Liver (tissue), 9 donors: ENCODE measurements around the gene TREM2. TPM values are rescaled to one million over a fixed set of nuclear protein-coding genes. Genes with fewer than 3 reads are reported as not detected.

ENCODE experiments used
- DNase-seq: peaks from one replicate; pipeline ENCODE4 v3.0.0-alpha.2; 2017; ENCODE audit warnings: low spot score
- H3K27ac ChIP-seq, 2 donors: one replicate each; pipeline ENCODE4 v1.7.0; 2013; ENCODE audit warnings: inconsistent platforms in 2 of 2, low read length in 2 of 2, control low read depth in 1 of 2, low read depth in 1 of 2, mild to moderate bottlenecking in 1 of 2
- H3K27me3 ChIP-seq, 4 donors: one replicate each; pipeline versions ENCODE4 v1.6.1 to v1.7.0; 2013; ENCODE audit warnings: low read length in 3 of 4, inconsistent platforms in 1 of 4, mild to moderate bottlenecking in 1 of 4, moderate library complexity in 1 of 4; ENCODE audit not compliant: control insufficient read depth in 4 of 4, insufficient read depth in 4 of 4
- H3K36me3 ChIP-seq, 4 donors: one replicate each; pipeline versions ENCODE4 v1.6.1 to v1.7.0; 2013; ENCODE audit warnings: low read length in 3 of 4, mild to moderate bottlenecking in 3 of 4, low read depth in 1 of 4, moderate library complexity in 1 of 4; ENCODE audit not compliant: control insufficient read depth in 4 of 4, insufficient read depth in 3 of 4
- H3K4me1 ChIP-seq, 4 donors: one replicate each; pipeline versions ENCODE4 v1.6.1 to v1.7.0; 2013; ENCODE audit warnings: low read length in 3 of 4, mild to moderate bottlenecking in 3 of 4, moderate library complexity in 1 of 4; ENCODE audit not compliant: control insufficient read depth in 4 of 4, insufficient read depth in 4 of 4
- H3K4me3 ChIP-seq, 3 donors: one replicate each; pipeline versions ENCODE4 v1.6.1 to v1.7.0; 2013; ENCODE audit warnings: low read length in 3 of 3, control low read depth in 1 of 3, low read depth in 1 of 3, mild to moderate bottlenecking in 1 of 3
- H3K9ac ChIP-seq, 2 donors: one replicate each; pipeline ENCODE4 v1.7.0; 2013; ENCODE audit warnings: low read length in 2 of 2, mild to moderate bottlenecking in 2 of 2, moderate library complexity in 2 of 2, control low read depth in 1 of 2, low read depth in 1 of 2
- H3K9me3 ChIP-seq, 4 donors: one replicate each; pipeline versions ENCODE4 v1.6.1 to v1.7.0; 2013; ENCODE audit warnings: low read length in 3 of 4; ENCODE audit not compliant: control insufficient read depth in 4 of 4
- CTCF ChIP-seq: fragments of 150-350 bp; IDR thresholded peaks from 2 replicates; pipeline ENCODE4 v1.5.1; 2017; ENCODE audit warnings: improper control_type of control experiment, low read depth, low read length; ENCODE audit not compliant: missing input control
- EGR1 ChIP-seq, 2 donors: IDR thresholded peaks; 2 replicates each; pipeline ENCODE4 v1.6.1; 2016 to 2018; ENCODE audit warnings: antibody characterized with exemption in 2 of 2, low read depth in 2 of 2
- FOXA1 ChIP-seq: IDR thresholded peaks from 2 replicates; pipeline ENCODE4 v1.6.1; 2016; ENCODE audit warnings: antibody characterized with exemption
- FOXA2 ChIP-seq: IDR thresholded peaks from 2 replicates; pipeline ENCODE4 v1.6.1; 2016; ENCODE audit warnings: antibody characterized with exemption
- JUND ChIP-seq, 2 donors: IDR thresholded peaks; 2 replicates each; pipeline ENCODE4 v1.6.1; 2016; ENCODE audit warnings: antibody characterized with exemption in 2 of 2
- REST ChIP-seq: IDR thresholded peaks from 2 replicates; pipeline ENCODE4 v1.6.1; 2016; ENCODE audit warnings: antibody characterized with exemption, mild to moderate bottlenecking
- RXRA ChIP-seq, 2 donors: IDR thresholded peaks; 2 replicates each; pipeline ENCODE4 v1.6.1; 2017 to 2018; ENCODE audit warnings: antibody characterized with exemption in 2 of 2, mild to moderate bottlenecking in 1 of 2
- SP1 ChIP-seq: IDR thresholded peaks from 2 replicates; pipeline ENCODE4 v1.6.1; 2018; ENCODE audit warnings: antibody characterized with exemption, mild to moderate bottlenecking
- YY1 ChIP-seq: IDR thresholded peaks from 2 replicates; pipeline ENCODE4 v1.6.1; 2016; ENCODE audit warnings: antibody characterized with exemption, mild to moderate bottlenecking
- WGBS: extraction: QIAGEN DNeasy Blood & Tissue Kit; methylation state at CpG from one replicate; pipeline ENCODE4 v1.1.7; 2013; 5-methylcytosine and 5-hydroxymethylcytosine counted together
- polyA plus RNA-seq, 2 donors: library from polyadenylated mRNA; stranded (reverse) in 1 of 2; unstranded in 1 of 2; fragments of 200-250 nt in 1 of 2; fragments of >200 nt in 1 of 2; fragmentation: Nextera tagmentation in 1 of 2; extraction: Ambion mirVana in 1 of 2; gene quantifications; one replicate each; pipeline versions ENCODE4 v1.2.1 to v1.2.3, GENCODE V29; 2013 to 2015
- total RNA-seq, 2 donors: library from RNA; depleted of rRNA; stranded (reverse); fragments of >200 nt; gene quantifications; one replicate each; pipeline ENCODE4 v1.2.3, GENCODE V29; 2014
- TF ChIP-seq, protein P1 (sequence below): IDR thresholded peaks from 2 replicates; pipeline ENCODE4 v1.6.1; 2016; ENCODE audit warnings: antibody characterized with exemption
- donor health status: healthy.
- donor health status: healthy.
- donor health status: healthy.
- donor health status: healthy.
- donor health status: healthy.

Gene TREM2
- total and polyA plus RNA-seq, 4 donors: 0.18 to 0.90 TPM; not detected in 2

GRCh38 chr6:41155132-41155805 lies 7.6 kb downstream of the TREM2 start:
- WGBS: 43% methylated on average over 7 of the region's 7 CpGs
- no peaks in the 10 kb centered on the region for H3K36me3 ChIP-seq
- H3K9ac ChIP-seq: no peak overlapping the region
- H3K9me3 ChIP-seq: no peaks in the 10 kb centered on the region
- H3K4me1 ChIP-seq: no peaks in the 10 kb centered on the region
- DNase-seq: no peak
- no peak overlapping the region for H3K27ac ChIP-seq
- H3K27me3 ChIP-seq: no peaks in the 10 kb centered on the region
- TF ChIP-seq SP1 (no peak), CTCF (no peak)
- H3K4me3 ChIP-seq: no peak overlapping the region

- peaks cover 0 to under 1% (median 0%) of the 10 kb centered on the region in 4 donors for H3K36me3 ChIP-seq
- no peak within 1 kb of the TSS for H3K9ac ChIP-seq
- WGBS: 73% methylated on average over 5 of the region's 5 CpGs
- TF ChIP-seq CTCF: no peak
- TF ChIP-seq FOXA1: no peak
- TF ChIP-seq REST: no peak
- TF ChIP-seq EGR1 (IDR thresholded peaks at IDR 0.05; ENCODE audit: low read depth in 2 of 2): no peak
- TF ChIP-seq YY1: no peak
- TF ChIP-seq FOXA2: no peak
- TF ChIP-seq RXRA (IDR thresholded peaks at IDR 0.05): no peak
- TF ChIP-seq JUND (IDR thresholded peaks at IDR 0.05): no peak
- TF ChIP-seq, protein P1, sequence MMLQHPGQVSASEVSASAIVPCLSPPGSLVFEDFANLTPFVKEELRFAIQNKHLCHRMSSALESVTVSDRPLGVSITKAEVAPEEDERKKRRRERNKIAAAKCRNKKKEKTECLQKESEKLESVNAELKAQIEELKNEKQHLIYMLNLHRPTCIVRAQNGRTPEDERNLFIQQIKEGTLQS: no peak
- no peak within 1 kb of the TSS for H3K4me3 ChIP-seq
- H3K9me3 ChIP-seq: no peaks in the 10 kb centered on the region
- DNase-seq: no peak
- H3K27me3 ChIP-seq: no peaks in the 10 kb centered on the region
- no peak within 1 kb of the TSS for H3K27ac ChIP-seq
- H3K4me1 ChIP-seq: no peaks in the 10 kb centered on the region
Observed at GRCh38 chr6:41153992-41154625, 8.8 kb downstream of the TREM2 start, which contains the start of gene TREML1. Gene TREML1, minus strand, starts transcription at chr6:41154347. Its CDS starts 59 bp downstream, at chr6:41154288.
